ENCODE results near the gene TSPAN9.

Gene TSPAN9

DNA sequence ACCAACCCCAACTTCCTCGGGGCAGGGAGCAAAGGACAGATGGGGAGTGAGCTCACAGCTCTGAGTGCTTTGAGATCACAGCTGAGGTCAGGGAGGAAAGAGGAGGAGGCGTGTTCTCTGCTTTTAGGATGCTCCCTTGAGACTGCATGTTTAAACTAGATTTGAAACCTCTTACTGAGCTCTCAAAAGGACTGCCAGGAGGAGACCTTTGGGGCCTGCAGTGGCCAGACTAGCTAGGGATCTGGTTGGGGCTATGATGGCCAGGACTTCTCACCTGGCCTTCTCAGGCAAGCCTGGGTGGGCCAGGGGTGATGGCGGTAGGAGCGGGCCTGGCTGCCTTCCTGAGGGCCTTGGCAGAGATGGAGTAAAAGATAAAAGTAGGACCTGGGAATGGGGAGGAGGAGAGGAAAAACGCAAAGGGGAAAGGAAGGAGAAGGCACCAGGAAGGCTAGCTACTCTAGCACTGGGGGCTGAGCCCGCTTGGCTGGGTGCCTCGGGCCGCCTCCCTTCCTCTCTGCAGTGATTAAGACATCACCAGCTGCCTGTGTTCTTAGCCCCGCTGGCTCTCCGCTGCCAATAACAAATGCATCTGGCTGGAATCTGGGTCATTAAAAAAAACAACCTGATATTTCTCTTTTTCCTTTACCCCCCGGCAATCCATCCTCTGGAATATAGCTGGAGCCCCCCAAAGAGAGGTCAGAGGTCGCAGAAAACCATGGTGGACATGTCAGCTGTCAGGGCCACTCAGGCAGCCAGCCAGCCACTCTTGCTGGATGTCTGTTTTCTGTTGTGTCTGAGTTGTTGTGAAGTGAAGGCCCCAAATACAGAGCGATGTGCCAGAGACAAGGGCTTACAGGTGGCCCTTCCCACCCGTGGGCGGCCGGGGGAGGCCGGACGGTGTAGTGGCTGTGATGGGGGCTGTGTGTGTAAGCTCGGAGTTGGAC, 141.3 kb downstream of the TSPAN9 start:
- in situ Hi-C loops (cut with MboI; ENCODE audit: low sequenced_read_pairs): no loop called here

DNA sequence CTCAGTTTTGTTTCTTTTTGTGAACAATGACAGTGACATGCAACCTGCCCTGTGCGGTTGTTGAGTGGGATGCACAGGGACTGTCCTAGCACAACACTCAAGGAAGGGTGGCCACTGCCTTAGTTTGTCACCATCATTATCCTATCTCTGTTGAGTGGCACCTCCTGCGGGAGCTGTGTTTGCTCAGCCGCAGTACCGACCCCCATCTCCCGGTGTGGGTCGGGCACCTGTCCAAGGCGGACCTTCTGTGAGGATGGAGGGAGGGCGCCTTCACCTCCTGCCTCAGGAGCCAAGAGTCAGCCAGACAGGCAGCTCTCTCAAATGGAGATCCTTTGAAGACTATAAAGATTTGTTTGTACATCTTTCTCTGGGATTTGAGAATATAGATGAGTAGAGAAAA, 142.1 kb downstream of the TSPAN9 start:
- in situ Hi-C loops (cut with MboI; ENCODE audit: low sequenced_read_pairs): no loop called here

DNA sequence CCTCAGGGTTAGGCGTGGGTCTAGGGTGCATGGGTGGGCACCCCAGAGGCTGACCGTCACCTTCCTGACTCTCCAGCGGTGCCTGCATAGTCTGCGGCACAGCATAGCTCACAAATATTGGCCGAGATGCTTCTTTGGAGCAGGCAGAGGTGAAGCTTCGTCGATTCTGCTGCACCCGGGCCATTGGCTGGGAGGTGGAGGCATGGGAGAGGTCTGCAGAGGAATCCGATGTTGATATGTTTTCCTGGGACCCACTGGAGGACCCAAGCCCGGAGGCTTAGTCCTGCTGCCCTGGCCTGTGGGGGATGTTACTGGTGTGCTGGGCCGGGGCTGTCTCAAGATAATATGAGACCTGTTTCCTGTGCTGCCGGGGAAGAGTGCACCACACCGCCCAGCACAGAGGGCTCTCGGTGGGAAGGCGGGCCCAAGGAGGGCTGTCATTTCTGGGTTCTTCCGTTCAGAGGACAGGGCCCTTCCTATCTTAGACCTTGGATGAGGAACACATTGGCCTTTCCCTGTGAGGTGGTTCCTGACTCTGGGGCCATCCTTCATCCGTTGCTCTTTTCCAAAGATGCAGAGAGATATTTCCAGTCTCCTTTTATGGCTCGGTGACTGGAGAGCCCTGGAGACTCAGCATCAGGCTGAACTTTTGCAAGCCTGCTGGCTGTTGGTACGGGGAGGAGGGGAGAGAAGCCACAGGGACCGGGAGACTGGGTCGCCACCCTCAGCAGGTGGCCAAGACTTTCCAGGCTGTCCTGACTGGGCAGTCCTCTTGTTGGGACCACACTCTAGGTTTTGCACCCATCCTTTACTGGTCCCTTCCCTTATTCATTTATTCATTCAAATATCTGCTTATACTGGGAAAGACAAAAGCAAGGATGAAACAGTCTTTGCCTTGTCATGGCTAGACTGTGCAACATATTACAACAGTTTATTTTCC, 143.5 kb downstream of the TSPAN9 start:
- in situ Hi-C loops (cut with MboI; ENCODE audit: low sequenced_read_pairs): no loop called here

DNA sequence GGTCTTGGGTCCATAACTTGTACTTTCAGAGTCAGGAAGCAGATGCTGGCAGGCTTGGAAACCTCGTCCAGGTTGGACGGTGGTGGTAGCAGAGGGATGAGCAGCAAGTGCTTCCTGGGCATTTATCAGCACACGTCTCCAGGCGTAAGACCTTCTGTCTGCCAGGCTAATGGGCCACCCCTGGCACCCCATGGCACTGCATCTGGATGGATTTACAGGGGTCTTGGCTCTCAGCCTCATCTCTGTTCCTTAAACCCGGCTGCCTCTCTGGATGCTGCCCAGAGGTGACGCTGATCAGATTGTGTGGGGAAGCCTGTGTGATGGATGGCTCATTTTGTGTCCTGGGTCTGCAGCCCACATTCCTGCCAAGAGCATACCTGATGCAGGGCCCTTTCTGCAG, 145.1 kb downstream of the TSPAN9 start:
- in situ Hi-C loops (cut with MboI; ENCODE audit: low sequenced_read_pairs): no loop called here

DNA sequence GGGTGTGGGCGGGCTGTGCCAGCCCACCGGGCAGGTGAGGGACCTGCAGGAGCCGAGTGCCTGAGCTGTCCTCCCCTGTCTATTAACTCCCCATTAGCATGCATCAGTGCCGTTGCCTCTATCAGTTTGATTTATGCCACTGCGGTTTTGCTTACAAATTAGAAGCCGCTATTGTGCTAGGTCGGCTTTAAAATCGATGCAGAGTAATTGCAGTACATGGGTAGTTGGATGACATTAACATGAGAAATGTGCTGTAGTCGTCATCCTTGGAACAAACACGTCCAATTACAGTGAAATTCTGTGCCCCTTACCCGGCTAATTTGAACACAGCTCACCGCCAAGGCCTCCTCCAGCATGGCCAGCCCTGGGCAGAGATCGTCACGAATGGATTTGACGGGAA, 145.8 kb downstream of the TSPAN9 start:
- in situ Hi-C loops (cut with MboI; ENCODE audit: low sequenced_read_pairs): no loop called here

DNA sequence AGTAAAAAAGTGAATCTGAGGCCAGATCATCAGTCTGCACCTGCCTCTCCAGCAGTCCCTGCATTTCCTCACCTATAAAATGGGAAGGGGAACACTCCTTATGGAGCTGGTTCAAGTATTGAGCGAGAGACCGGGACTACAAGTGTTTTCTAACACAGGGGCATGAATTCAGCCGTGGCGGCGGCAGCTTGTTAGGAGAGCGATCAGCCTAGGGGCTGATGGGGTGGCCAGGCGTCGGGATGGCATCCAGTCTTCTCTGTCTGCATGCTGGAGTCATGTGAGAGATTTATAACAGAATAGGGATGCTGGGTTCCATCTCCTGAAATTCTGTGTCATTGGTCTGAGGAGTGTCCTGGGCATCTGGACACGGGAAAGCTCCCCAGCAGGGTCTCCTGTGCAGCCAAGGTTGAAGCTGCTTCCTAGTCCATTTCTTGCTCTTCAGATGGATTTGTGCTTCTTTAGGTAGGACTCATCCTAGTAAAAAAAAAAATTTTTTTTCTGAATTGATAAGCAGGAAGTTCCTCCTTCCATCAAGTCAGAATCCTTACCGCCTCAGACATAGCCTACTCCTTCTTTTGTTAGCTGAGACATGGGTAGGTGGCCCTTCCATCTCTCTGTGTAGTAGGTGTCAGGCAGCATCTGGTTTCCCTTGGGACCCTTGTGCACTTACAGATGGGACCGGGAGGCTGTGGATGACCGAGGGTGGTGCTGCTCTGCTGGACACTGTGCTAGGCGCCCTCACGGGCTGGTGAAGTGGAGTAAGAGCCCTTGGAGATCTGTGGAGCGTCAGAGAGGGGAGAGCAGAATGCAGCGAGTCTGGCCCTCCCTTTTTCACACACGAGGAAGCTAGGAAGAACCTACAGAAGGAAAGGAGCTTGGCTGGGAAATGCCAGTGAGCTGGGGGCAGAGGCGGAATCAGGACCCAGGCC, 146.7 kb downstream of the TSPAN9 start:
- in situ Hi-C loops (cut with MboI; ENCODE audit: low sequenced_read_pairs): no loop called here

DNA sequence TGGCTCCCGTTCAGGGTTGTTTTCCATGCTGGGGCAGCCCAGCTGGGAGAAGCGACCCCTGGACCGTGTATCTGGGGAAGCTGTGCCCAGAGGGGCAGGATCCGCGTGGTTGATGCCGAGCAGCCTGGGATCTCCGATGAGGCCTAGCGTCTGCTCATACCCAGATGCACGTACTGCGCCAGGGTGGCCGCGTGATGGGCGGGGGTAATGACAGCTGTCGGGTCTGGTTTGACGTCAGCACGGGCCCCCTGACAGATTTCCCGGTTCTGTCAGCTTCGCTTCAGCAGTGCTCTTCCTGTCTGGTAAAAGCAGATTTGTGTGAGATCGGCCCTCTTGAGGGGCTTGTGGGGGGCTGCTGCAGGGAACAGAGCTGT, 147.3 kb downstream of the TSPAN9 start:
- in situ Hi-C loops (cut with MboI; ENCODE audit: low sequenced_read_pairs): no loop called here

DNA sequence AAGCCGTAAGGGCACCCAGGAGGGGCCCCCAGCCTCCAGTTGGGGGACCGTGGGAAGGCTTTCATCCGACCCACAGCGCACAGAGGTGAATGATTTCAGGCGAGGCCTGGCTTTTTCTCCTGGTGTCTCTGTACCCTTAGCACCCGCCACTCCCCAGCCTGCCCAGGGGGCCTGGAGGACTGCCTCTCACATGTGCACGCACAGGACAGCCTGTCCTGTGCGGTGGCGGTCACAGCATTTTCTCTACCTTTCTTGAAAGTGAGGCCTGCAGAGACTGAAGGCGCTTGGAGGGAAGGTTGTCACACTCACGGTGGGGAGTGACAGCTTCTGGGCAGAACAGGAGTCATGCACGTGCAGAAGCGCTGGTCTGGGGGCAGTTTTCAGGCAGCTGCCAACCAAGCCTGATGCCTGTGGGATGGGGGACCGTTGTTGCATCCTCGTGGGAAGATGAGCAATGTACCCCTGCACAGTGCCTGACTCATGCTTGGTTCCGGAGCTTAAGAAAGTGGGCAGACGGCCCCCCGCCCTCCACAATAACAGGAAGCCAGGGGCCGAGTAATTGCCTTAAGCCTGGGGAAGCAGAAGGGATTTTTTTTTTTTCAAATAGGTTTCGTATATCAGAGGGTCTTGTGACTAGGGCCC, 148.1 kb downstream of the TSPAN9 start:
- in situ Hi-C loops (cut with MboI; ENCODE audit: low sequenced_read_pairs): no loop called here

DNA sequence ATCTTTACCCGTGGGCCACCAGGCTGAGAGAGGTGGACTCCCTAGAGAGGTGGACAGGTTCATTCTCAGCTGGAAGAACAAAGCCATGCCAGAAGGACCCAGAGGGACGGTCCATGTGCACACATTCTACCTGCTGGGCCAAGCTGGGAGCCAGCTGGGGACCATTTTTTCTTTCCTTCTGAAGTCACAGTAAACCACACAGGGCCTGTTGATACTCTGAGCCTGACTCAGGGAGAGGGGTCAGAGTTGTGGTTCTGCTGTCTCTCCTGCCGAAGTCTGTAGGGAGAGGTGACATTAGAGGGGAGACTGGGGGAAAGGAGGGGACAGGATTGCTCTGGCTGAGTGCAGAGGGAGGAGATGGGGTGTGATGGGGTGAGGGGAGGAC, 148.6 kb downstream of the TSPAN9 start:
- in situ Hi-C loops (cut with MboI; ENCODE audit: low sequenced_read_pairs): no loop called here

DNA sequence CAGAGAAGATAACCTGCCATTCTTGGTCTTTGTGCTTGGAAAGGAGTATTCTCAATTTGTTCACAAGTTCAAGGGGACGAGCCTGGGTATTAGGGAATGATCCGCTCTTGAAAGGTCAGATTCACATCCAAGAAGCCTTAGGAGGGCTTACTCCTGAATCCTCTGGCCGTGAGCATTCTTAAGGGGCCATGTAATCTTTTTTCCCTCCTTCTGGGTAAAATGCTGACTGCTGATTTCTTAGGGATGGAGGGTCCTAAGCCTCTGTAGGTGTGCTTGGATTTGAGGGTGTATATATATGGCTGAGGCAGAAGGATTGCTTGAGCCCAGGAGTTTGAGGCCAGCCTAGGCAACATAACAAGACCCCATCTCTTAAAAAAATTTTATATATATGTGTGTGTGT, 149.1 kb downstream of the TSPAN9 start:
- in situ Hi-C loops (cut with MboI; ENCODE audit: low sequenced_read_pairs): no loop called here

DNA sequence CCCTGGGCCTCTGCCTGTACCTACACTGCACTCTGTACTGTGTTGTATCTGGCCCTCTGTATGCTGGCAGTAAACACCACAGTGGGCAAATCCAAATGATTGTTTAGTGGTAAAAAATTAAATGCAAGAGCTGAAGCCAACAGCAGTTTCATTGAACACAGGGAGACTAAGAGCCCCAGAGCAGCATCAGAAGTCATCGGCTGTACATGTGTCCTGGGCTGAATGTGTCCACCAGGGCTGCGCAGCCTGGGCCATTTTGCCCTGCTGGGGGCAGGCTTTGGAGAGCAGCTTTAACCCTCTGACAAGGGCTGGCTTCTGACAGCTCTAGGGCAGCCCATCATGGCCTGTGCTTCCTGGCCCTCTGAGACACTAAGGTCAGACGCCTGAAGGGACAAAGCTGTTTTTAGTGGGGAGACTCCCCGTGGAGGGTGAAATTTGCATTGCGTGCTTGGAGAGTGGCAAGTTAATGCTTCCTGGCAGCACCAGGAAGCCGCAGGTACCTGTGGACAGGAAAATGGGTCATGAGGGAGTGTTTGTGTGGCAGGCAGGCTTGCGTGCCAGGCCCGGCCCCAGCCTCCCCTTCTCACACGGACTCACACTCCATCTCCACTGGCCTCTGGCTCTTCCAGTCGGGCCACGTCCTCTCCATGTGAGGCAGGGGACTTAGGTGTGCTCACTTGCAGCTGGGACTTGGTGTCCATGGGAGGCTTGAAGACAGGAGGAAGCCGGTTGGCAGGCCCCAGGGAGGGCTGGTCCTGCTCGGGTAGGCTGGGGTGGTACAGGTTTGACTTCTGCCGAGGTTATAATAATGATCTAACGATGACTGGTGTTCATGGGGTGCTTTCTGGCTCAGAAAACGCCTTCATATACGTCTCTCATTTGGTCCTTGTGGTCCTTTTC, 150.1 kb downstream of the TSPAN9 start:
- in situ Hi-C loops (cut with MboI; ENCODE audit: low sequenced_read_pairs): no loop called here

DNA sequence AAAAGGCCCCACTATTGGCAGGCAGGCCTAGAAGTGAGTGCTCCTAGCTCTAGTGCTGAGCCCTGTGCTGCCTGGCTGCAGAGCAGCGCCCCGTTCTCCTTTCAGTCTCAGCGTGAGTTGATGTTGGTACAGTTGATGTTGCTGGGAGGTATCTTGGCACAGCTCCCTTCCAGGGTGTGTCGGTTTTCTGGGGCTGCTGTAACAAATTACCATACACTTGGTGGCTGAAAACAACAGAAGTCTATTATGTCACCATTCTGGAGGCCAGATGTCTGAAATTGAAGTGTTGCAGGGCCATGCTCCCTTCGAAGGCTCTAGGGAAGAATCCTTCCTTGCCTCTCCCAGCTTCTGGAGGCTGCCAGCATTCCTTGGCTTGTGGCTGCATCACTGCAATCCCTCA, 151.4 kb downstream of the TSPAN9 start:
- in situ Hi-C loops (cut with MboI; ENCODE audit: low sequenced_read_pairs): no loop called here

DNA sequence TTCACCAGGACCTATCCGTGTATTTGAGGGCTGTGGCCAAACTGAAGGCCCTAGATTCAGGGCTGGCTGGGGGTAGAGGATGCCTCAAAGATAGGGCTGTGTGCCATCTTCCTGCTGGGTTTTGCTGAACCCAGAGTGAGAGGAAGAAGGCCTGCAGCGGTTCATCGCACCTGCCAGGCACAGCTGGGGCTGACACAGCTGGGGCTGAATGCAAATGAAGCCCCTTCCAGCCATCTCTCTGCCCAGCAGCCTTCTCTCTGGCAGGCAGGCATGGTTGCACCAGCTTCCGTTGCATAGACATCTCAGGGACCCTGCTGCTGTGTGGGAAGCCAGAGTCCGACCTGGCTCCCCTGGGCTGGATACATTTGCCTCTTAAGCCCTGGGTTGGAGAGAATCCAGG, 152.4 kb downstream of the TSPAN9 start:
- in situ Hi-C loops (cut with MboI; ENCODE audit: low sequenced_read_pairs): no loop called here

DNA sequence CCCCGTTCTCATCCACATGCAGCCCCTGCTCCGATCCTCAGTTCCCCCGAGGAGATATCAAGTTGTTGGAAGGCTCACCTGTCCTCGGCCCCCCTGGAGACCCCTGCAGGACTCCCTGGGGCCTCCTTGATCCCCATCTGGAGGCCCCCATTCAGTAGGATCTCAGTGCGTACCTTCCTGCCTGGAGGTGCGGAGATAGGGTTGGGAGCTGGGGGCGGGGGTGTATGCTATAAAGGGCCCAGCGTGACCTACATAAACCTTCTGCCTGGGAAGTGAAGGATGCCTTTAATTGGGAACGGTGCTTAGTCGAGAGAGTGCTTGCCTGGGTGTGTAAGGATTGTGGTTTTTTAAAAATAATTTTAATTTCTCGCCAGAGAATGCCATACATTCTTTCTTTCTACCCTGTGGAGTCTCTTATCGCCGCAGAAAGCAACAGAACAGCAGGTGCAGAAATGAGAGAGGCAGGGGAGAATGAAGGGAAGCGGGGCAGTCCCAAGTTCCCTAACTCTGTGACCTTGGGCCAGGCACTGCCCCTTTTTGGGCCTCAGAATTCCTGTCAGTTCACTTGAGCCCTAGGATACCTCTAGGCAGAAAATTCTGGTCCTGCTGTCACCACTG, 153.7 kb downstream of the TSPAN9 start:
- in situ Hi-C loops (cut with MboI; ENCODE audit: low sequenced_read_pairs): no loop called here

DNA sequence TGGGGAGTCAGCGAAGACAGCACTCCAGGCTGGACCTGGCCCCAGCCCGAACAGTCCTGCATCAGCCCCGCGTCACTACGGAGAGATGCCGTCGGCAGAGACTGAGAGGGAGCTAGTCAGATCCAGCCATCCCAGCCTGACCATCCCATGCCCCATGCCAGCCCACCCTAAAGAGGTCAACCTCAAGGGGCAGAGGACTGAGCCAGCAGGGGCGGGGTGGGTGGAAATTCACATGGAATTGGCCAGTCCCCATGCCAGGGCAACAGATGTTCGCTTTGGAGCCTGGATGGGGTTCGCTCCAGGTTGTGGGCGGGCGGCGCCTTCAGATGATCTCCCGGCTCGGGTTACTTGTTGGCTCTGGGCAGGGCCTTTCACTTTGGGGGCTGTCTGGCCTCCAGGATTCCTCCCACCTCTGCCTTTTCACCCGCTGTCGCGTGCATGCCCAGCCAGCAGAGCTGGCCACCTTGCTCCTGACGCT, 154.3 kb downstream of the TSPAN9 start:
- in situ Hi-C loops (cut with MboI; ENCODE audit: low sequenced_read_pairs): no loop called here

DNA sequence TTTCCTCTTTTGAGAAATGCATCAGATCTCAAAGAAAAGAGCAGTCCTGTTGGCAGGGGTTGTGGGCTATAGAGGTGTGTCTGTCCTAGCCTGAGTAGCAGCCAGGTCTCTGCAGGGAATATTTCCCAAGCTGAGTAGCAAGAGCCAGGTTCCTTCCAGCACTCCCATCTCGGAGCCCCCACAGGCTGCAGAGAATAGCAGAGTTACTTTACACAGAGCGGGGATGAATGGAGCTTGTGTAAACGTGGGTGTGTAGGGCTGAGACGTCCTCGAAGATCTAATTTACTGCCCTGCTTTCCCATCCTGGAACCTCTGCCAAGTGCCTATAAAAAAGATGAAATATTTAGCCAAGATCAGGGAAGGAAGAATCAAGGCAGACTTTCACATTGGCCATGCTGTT, 156.6 kb downstream of the TSPAN9 start:
- in situ Hi-C loops (cut with MboI; ENCODE audit: low sequenced_read_pairs): no loop called here

DNA sequence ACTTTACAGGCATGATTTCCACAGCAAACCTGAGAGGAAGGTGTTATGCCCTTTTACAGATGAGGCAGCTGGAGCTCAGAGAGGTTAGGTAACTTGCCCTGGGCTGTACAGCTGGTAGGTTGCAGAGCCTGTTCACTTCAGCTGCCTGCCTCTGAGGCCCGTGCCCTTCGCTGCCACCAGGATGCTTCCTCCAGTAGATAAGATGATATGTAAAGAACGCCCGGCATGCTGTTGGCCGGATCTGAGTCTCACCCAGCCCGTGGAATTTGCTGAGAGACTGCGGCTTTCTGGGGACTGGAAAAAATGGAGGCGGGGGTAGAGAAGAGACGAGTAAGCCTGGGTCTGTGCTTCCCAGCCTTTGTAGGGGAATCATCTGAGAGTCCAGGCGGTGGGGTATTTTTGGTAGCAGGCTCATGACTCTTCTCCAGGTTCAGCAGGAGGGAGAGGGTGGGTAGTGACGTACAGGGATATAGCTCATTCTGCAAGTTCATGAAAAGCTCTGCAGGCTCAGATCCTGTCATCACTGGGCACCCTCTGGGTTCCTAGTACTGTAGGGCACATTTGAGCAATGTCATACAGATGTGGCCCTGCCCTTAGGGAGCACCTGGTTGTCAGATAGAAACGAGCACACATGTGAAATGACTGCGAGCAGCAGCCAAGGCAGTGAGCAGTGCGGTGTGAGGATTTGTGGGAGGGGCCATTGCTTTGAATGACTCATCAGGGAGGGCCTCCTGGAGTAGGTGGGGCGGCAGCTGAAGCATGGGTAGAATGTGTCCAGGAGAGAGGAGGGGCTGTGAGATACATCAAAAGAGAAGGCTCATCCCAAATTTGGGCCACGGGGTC, 159.4 kb downstream of the TSPAN9 start:
- in situ Hi-C loops (cut with MboI; ENCODE audit: low sequenced_read_pairs): no loop called here

DNA sequence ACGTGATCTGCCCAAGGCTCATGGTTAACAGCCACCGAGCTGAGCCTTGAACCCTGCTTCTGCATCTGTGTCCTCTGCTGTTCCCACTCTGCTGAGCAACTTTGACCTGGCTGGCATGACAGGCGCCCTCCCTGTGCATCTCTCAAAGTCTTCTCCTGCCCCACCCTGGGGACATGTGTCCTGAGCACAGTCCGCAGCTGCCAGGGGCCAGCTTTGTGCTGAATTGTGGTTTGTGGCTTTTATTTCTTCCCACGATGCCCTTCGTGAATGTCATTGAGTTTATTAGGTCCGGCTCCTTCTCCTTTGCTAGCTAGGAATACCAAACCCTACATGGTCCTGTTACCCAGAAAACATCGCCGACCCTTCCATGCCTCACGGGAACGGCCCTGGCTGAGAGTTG, 161.0 kb downstream of the TSPAN9 start:
- in situ Hi-C loops (cut with MboI; ENCODE audit: low sequenced_read_pairs): no loop called here
